ENCODE results near the gene CCDC6. TPM values are rescaled to one million over a fixed set of nuclear protein-coding genes. Genes with fewer than 3 reads are reported as not detected.
A peak's percentile ranks its signal among the peaks of the same experiment; 100 is the strongest.

The CCDC6 gene
- total and polyA plus RNA-seq, 9 of the 15 experiments (the other 6 are each of a cell fraction or from before 2014, with no cell fraction given) = 10.4 to 41.0 (median 20.9) TPM

GRCh38 chr10:59906417-59907202 lies at the start of gene CCDC6 (continued):
- TF ChIP-seq ZNF449 (CRISPR knock-in tag; IDR thresholded peaks at IDR 0.05) = no peak
- TF ChIP-seq, protein P1, sequence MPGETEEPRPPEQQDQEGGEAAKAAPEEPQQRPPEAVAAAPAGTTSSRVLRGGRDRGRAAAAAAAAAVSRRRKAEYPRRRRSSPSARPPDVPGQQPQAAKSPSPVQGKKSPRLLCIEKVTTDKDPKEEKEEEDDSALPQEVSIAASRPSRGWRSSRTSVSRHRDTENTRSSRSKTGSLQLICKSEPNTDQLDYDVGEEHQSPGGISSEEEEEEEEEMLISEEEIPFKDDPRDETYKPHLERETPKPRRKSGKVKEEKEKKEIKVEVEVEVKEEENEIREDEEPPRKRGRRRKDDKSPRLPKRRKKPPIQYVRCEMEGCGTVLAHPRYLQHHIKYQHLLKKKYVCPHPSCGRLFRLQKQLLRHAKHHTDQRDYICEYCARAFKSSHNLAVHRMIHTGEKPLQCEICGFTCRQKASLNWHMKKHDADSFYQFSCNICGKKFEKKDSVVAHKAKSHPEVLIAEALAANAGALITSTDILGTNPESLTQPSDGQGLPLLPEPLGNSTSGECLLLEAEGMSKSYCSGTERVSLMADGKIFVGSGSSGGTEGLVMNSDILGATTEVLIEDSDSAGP (CRISPR knock-in tag; IDR thresholded peaks at IDR 0.05) = 0 out of 2 replicates have a peak, but pooled peaks have one; percentile 34
- TF ChIP-seq AFF1 (IDR thresholded peaks at IDR 0.05; ENCODE audit: low read depth in 1 of 2, partially characterized antibody in 2 of 2) = no peak
- peak; percentile 60 for TF ChIP-seq ARID1B (IDR thresholded peaks at IDR 0.05)
- TF ChIP-seq, protein P2, sequence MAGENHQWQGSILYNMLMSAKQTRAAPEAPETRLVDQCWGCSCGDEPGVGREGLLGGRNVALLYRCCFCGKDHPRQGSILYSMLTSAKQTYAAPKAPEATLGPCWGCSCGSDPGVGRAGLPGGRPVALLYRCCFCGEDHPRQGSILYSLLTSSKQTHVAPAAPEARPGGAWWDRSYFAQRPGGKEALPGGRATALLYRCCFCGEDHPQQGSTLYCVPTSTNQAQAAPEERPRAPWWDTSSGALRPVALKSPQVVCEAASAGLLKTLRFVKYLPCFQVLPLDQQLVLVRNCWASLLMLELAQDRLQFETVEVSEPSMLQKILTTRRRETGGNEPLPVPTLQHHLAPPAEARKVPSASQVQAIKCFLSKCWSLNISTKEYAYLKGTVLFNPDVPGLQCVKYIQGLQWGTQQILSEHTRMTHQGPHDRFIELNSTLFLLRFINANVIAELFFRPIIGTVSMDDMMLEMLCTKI (IDR thresholded peaks at IDR 0.05; ENCODE audit: partially characterized antibody) = no peak
- no peak for TF ChIP-seq SNIP1 (IDR thresholded peaks at IDR 0.05; ENCODE audit: low read depth)
- no peak for TF ChIP-seq ZNF324 (CRISPR knock-in tag; IDR thresholded peaks at IDR 0.05)
- no peak; the same call in 1 of the 2 replicates for TF ChIP-seq ZNF12 (CRISPR knock-in tag; IDR thresholded peaks at IDR 0.05)
- no peak for TF ChIP-seq GABPB2 (CRISPR knock-in tag; conservative IDR thresholded peaks at IDR 0.05)
- TF ChIP-seq CTCFL (IDR thresholded peaks at IDR 0.05; ENCODE audit: borderline replicate concordance, insufficient read depth, low read depth, low read length, poor library complexity, severe bottlenecking) = peak; percentile 64
- TF ChIP-seq CREBBP (IDR thresholded peaks at IDR 0.05; ENCODE audit: low read depth, low read length) = no peak
- TF ChIP-seq TCF3 (CRISPR knock-in tag; IDR thresholded peaks at IDR 0.05) = peak; percentile 36
- peak; percentile 51 for TF ChIP-seq TEAD4 (IDR thresholded peaks at IDR 0.05; ENCODE audit: low read length)
- TF ChIP-seq TEAD4 (CRISPR knock-in tag; IDR thresholded peaks at IDR 0.05; ENCODE audit: borderline replicate concordance) = no peak
- TF ChIP-seq, protein P3, sequence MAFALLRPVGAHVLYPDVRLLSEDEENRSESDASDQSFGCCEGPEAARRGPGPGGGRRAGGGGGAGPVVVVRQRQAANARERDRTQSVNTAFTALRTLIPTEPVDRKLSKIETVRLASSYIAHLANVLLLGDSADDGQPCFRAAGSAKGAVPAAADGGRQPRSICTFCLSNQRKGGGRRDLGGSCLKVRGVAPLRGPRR (CRISPR knock-in tag; IDR thresholded peaks at IDR 0.05) = no peak
